ENCODE data around the gene ANO4.

ANO4 gene

DNA sequence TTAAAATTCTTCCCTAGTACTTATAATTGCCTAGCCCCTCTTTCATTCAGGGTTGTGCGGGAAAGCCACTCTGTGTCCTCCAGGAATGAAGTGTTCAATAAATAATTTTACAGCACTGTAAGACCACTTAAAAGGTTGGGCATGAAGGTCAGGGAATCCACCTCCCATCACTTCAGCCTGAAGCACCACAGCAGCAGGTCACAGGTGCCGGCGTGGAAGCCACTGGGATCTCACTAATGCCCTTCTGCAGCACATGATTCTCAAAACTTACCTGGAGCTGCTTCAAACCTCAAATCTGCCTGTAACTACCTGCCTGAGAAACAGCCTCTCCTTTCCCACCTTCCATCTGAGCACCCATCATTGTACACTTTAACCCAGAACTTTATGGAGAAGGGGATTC lies 159.5 kb downstream of the ANO4 start:
- DNase-seq (ENCODE audit: low spot score) = no peak
- TF ChIP-seq, protein P1, sequence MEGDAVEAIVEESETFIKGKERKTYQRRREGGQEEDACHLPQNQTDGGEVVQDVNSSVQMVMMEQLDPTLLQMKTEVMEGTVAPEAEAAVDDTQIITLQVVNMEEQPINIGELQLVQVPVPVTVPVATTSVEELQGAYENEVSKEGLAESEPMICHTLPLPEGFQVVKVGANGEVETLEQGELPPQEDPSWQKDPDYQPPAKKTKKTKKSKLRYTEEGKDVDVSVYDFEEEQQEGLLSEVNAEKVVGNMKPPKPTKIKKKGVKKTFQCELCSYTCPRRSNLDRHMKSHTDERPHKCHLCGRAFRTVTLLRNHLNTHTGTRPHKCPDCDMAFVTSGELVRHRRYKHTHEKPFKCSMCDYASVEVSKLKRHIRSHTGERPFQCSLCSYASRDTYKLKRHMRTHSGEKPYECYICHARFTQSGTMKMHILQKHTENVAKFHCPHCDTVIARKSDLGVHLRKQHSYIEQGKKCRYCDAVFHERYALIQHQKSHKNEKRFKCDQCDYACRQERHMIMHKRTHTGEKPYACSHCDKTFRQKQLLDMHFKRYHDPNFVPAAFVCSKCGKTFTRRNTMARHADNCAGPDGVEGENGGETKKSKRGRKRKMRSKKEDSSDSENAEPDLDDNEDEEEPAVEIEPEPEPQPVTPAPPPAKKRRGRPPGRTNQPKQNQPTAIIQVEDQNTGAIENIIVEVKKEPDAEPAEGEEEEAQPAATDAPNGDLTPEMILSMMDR (IDR thresholded peaks at IDR 0.05) = no peak
- H3K27ac ChIP-seq = no peak overlapping the region
- no peak overlapping the region for H3K4me3 ChIP-seq

DNA sequence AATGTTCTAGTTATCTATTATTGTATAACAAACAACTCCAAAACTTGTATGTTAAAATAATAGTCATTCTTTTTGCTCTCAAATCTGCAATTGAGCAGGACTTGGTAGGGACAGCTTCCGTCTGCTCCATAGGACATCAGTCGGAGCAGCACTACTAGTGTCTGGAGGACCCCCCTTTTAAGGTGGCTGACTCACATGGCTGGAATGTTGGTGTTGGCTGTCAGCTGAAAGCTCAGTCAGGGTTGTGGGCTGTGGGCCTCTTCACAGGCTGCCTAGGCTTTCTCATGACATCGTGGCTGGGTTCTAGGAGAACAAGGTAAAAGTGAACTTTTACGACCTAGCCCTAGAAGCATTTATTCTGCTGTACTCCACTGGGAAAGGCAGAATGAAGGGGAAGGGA lies 160.6 kb downstream of the ANO4 start:
- Histone ChIP-seq H3K27ac (no peak overlapping the region), H3K4me3 (no peak overlapping the region)
- no peak for DNase-seq (ENCODE audit: low spot score)
- TF ChIP-seq, protein P1 (IDR thresholded peaks at IDR 0.05) = no peak

DNA sequence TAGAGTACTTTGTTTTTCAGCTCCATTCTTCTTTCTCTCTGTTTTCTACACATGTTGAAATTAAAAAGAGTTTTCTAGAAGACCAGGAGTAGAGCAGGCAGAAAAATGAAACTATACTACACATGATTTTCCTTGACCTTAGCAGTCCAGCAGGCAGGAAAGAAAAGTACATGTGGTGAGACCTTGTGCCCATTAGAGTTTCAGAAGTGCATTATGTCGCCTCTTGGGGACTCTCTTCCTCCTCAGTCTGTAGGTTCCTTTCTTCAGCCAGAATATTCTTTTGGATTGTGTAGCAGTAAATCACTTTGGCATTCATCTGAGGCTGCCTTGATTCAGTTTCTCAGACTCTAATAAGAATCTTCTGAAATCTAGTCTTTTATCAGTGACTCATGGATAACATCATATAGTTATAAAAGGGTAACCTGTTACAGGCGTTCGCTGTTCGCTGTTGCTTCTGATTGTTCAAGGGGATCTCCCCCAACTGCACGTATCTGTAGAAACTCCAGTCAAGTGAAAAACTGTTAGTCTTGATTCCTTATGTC lies 161.8 kb downstream of the ANO4 start:
- Histone ChIP-seq H3K4me3 (no peak overlapping the region), H3K27ac (no peak overlapping the region)
- DNase-seq (ENCODE audit: low spot score) = no peak
- TF ChIP-seq, protein P1 (IDR thresholded peaks at IDR 0.05) = no peak

DNA sequence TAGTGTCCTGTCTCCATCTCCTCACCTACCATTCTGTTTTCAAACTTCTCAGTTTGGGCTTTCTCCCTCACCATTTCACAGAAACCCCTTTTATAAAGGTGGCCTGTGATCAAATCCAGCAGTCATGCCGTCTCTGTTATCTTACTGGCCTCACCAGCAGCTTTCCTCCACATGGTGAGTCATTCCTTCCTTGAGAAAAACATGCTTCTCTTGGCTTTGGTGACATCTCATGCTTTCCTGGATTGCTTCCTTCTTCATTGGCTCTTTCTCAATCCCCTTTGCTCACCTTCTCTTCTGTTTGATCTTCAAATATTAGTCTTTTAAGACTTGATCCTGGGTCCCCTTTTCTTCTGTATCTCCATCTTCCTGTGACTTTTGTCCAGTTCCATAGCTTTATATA lies 164.9 kb downstream of the ANO4 start:
- TF ChIP-seq, protein P1 (IDR thresholded peaks at IDR 0.05) = no peak
- Histone ChIP-seq H3K27ac (no peak overlapping the region), H3K4me3 (no peak overlapping the region)
- DNase-seq (ENCODE audit: low spot score) = no peak

DNA sequence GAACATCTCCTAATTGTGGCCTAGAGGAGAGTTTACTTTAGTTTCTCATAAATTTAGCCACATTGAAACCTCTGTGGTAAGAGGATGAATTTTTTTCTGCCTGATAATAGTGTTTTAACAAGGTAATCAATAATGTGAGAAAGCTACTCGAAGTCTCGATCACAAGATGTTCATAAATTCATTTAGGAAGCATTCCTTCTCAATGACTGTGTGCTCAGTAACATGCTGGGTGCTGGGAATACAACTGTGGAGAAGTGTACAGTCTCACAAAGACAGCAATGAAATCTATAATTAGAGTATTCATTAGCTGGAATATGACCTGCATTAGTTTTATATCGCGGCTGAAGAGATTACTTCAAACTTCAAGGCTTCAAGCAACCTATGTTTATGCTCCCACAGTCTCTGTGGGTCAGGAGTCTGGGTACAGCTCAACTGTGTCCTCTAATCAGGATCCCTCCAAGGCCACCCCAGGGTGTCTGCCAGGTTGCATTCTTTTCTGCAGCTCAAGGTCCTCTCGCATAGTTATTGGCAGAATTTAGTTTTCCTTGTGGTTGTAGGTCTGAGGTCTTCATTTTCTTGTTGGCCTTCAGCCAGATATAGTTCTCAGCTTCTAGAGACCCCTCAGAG lies 167.6 kb downstream of the ANO4 start:
- DNase-seq (ENCODE audit: low spot score) = no peak
- H3K4me3 ChIP-seq = no peak overlapping the region
- H3K27ac ChIP-seq = no peak overlapping the region
- TF ChIP-seq, protein P1 (IDR thresholded peaks at IDR 0.05) = no peak

DNA sequence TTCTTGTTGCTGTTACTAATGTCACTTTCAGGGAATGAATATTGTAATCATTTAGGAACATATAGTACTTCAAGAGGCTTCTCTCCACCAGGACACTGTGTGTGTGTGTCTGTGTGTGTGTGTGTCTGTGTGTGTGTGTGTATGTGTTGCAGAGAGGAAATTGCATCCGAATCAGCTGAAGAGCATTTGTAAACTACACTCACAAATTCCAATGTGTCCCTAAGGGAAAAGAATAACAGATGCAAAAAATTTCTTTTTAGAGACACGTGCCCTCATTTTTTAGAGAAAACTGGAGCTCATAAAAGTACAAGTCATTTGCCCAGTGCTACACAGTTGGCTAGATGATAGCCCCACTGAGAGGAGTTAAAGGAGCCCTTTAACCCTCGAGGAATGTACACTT lies 168.8 kb downstream of the ANO4 start:
- TF ChIP-seq, protein P1 (IDR thresholded peaks at IDR 0.05) = no peak
- DNase-seq (ENCODE audit: low spot score) = no peak
- Histone ChIP-seq H3K27ac (no peak overlapping the region), H3K4me3 (no peak overlapping the region)

DNA sequence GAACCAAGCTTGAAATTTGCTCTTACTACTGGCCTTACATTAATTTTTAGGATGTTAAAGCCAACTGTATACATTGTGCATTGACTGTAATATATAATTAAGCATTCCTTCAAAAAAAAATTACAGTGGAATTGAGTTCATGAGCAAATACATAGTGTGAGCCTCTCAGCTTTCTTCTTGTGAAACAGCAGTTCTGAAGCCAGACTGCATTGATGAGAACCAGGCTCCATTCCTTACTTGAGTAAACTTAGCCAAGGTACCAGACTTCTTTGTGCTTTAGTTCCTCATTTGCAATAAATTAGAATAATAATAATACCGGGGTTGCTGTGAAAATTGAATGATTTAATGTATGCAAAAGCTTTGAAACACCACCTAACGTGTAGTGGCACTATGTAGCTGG lies 169.5 kb downstream of the ANO4 start:
- TF ChIP-seq, protein P1 (IDR thresholded peaks at IDR 0.05) = no peak
- no peak for DNase-seq (ENCODE audit: low spot score)

More for the DNA sequence above, 169.5 kb downstream of the ANO4 start:
- Histone ChIP-seq H3K27ac (no peak overlapping the region), H3K4me3 (no peak overlapping the region)

Data from coronary artery (tissue), 2 donors.